Measurements from ENCODE around the gene LYPD5.

- TF ChIP-seq, protein P1, sequence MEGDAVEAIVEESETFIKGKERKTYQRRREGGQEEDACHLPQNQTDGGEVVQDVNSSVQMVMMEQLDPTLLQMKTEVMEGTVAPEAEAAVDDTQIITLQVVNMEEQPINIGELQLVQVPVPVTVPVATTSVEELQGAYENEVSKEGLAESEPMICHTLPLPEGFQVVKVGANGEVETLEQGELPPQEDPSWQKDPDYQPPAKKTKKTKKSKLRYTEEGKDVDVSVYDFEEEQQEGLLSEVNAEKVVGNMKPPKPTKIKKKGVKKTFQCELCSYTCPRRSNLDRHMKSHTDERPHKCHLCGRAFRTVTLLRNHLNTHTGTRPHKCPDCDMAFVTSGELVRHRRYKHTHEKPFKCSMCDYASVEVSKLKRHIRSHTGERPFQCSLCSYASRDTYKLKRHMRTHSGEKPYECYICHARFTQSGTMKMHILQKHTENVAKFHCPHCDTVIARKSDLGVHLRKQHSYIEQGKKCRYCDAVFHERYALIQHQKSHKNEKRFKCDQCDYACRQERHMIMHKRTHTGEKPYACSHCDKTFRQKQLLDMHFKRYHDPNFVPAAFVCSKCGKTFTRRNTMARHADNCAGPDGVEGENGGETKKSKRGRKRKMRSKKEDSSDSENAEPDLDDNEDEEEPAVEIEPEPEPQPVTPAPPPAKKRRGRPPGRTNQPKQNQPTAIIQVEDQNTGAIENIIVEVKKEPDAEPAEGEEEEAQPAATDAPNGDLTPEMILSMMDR (IDR thresholded peaks at IDR 0.05), result peak in 1 of 2 donors; percentile 13
- no peak for TF ChIP-seq POLR2A (IDR thresholded peaks at IDR 0.05)
These were observed 42.7 kb downstream of the LYPD5 start for GRCh38 chr19:43759515-43759914.

Measured in suprapubic skin (tissue), 3 donors.